NCI-H2029 treated with DMSO at 0.1 percent for 48 hours (cell line): ENCODE data around the gene CHD2.

Source experiments
- DNase-seq: peaks from one replicate; lab custom pipeline; 2025; lab: John Stamatoyannopoulos, UW

Gene CHD2

DNA sequence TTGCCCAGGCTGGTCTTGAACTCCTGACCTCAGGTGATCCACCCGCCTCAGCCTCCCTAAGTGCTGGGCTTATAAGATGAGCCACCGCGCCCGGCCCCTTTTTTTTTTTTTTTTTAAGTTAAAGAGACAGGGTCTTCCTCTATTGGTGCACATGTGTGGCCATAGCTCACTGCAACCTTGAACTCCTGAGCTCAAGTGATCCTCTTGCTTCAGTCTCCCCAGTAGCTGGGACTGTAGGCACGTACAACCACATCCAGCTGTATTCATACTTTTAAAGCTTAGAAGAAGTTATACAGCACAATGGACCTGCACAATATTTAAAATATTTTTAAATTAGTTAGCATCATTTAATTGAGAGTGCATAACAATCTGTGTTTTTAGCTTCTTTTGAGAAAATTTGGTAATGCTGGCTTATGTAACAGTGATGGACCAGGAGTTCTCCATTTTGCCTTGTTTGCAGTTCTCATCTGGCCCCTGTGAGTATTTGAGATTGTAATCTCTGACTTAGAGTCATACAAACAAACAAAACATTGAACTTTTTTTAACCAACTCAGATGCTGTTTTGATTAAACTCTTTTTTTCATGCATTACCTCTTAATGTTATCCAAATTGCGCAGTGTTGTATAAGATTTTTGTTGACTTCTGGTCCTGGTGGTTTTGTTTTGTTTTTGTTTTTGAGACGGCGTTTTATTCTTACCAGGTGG is 33.0 kb downstream of the CHD2 start:
- no peak for DNase-seq

DNA sequence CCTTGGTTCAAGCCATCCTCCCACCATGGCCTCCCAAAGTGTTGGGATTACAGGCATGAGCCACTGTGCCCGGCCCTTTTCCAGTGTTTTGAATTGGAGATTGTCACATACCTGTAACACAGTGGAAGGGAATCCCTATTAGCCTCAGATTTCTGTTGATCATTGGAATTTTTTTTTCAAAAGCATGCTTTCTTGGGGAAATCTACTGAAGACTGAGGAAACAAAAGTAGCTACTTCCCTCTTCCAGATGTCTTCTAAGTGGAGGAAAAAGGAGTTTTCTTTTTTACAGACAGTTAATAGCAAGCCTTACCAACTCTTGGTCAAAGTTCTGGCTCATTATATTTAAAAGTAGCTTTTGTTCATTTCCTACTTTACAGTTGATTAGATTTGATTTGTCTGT is 33.7 kb downstream of the CHD2 start:
- DNase-seq = no peak

DNA sequence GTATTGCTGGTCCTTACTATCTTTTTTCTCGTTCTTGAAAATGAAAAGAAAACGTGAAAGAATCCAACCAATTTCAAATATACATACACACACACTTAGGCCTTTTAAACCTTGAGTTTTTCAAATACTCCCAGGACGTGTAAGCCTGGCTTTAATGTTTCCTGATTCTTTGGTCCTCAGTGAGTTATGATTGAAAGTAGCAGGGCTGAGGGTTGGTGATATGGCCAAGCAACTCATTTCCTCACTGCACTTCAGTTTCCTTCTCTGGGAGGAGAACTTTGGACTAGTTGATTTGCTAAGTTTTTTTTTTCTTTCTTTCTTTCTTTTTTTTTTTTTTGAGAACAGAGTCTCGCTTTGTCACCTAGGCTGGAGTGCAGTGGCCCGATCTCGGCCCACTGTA is 34.6 kb downstream of the CHD2 start:
- DNase-seq = no peak

DNA sequence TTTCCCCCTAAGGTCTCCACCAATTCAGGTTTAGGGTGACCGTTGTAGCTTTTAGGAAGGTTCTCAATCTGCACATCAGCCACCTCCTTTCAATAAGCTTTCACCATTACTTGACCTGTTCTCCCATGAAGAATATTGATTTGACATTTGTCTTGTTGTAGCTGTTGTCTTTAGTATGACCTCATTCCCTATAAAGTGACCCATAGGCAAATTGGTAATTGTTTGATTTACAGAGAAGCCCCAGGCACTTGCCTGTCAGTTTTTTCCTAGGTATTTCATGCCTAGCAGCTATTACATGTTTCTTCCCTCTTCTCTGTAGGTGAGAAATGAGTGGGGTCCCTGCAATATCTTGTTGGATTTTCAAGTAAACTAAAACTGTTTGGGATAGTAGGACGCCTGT is 36.0 kb downstream of the CHD2 start:
- DNase-seq = no peak

DNA sequence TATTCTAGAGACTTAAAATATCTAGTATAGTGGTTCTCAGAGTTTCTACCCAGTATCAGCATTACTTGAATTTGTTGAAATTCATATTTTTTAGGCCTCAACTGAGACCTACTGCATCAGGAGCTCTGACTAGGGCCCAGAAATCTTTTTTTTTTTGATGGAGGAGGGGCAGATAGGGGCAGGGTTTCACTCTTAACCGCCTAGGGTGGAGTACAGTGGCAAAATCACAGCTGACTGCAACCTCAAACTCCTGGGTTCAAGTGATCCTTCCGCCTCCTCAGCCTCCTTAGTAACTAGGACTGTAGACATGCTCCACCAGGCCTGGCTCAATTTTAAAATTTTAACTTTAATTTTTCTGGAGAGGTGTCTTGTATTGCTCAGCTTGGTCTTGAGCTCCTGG is 36.6 kb downstream of the CHD2 start:
- DNase-seq = no peak

DNA sequence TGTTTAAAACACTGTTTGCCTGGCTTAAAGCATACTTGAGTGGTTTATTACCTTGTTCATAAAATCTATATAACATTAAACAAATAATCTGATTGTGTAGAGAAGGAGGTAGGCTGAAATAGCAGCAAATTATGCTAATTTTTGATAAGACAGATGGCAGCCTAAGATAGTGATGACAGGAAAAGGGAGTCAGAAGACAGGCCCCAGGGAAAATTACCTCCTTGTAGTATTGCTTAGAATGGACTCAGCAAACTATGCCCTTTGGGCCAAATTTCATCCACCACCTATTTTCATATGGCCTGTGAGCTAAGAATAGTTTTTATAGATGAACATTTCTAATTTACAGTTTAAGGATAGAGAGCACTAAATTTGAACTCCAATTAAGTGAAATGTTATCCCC is 37.8 kb downstream of the CHD2 start:
- DNase-seq = no peak

DNA sequence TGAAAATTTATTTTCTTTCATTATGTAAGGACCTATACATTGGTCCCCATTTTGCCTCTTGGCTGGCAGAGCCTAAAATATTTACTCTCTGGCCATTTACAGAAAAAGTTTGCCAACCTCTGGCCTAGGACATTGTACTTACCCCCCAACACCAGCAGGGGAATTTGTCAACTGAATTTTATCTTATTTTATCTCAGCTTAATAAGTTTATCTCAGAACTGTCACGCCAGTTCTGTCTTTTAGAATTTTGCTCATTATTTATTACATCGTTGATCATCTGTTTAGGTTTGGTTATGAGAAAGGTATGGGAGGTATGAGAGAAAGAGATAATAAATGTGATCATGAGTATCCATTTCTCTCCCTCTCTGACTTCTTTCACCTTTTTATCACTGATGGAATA is 38.3 kb downstream of the CHD2 start:
- no peak for DNase-seq

DNA sequence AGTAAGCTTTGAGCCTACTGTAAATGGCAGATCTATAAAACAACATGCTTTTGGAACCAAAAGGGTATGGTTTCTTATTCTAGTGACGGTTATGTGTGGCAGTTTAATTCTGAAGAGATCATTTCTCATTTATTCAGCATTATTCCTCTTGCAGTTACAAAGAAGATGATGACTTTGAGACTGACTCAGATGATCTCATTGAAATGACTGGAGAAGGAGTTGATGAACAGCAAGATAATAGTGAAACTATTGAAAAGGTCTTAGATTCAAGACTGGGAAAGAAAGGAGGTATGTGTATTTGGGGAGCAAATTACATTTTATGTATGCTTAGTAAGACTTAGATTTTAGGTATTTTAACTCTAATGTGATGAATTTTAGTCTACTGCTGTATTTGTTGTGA is 41.5 kb downstream of the CHD2 start:
- DNase-seq = no peak

DNA sequence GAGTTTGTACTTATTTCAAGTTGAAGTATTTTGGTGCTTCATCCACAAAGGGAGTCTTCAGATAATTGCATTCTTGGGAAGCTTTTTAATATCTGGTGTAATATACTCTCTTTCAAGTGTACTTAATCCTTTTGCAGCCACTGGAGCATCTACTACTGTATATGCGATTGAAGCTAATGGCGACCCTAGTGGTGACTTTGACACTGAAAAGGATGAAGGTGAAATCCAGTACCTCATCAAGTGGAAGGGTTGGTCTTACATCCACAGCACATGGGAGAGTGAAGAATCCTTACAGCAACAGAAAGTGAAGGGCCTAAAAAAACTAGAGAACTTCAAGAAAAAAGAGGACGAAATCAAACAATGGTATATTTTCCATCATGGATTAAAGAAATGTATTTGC is 42.6 kb downstream of the CHD2 start:
- no peak for DNase-seq

DNA sequence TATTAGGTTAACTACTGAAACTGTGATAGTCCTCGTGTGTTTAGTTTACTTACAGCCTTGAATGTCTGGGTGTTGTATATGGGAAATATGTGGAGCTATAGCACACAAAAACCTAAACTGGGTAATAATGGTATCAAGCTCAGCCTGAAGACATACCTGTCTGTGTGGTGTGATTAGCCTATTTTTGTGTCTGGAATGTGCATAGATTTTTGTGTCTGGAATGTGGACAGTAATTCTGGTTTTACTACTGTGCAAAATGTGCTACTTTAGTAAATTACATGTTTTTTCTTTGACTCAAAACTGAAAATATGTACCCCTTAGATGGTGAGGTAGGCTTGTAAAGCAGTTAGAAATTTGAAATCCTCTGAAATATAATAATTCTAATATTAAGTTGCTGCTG is 43.5 kb downstream of the CHD2 start:
- DNase-seq = no peak

DNA sequence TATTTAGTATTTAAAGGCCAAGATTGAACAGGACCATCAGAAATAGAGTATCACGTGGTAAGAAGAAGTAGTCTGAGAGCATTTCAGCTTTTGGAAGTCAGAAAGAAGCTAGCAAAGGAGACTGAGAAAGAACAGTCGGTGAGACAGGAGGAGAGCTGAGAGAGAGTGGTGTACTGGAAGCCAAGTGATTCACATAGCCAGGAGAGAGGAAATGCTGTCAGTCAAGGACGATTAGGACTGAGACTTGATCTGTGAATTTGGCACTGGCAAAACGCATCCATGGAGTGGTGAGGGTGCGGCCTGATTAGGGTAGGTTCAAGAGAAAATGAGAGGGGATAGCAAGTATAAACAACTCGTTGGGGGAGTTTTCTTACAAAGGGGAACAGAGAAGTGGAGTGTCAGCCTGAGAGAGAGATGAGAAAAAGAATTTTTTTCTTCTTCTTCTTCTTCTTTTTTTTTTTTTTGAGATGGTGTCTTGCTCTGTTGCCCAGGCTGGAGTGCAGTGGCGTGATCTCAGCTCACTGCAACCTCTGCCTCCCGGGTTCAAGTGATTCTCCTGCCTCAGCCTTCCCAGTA is 44.9 kb downstream of the CHD2 start:
- no peak for DNase-seq

DNA sequence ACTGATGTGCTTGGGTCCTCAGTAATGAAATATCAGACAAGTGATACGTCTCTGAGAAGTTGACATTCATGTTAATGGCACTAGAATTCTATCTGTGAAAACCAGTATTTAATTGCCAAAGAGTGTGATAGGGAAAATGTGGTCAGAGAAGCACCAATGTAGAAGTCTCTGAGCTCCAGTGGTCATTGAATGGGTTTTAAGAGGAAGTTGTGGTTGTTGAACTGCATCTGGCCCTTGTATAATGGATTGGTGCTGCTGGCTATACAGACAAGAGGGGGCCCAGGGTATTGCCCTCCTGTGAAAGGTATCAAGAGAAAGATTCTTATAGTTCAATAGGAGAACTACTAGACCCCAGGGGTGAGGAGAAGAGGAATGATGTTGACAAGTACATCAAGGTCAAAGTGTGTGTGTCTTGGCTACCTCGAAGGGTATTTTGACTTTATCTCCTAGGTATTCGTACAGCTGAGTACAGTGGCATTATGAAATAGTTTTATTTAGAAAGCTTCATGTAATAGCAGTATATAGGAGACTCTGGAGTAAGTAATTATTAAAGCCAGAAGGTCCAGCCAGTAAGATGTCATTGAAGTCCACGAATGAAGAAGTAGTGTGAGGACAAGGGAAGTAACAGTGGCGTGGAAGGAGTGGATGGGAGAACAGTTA is 47.1 kb downstream of the CHD2 start:
- no peak for DNase-seq

DNA sequence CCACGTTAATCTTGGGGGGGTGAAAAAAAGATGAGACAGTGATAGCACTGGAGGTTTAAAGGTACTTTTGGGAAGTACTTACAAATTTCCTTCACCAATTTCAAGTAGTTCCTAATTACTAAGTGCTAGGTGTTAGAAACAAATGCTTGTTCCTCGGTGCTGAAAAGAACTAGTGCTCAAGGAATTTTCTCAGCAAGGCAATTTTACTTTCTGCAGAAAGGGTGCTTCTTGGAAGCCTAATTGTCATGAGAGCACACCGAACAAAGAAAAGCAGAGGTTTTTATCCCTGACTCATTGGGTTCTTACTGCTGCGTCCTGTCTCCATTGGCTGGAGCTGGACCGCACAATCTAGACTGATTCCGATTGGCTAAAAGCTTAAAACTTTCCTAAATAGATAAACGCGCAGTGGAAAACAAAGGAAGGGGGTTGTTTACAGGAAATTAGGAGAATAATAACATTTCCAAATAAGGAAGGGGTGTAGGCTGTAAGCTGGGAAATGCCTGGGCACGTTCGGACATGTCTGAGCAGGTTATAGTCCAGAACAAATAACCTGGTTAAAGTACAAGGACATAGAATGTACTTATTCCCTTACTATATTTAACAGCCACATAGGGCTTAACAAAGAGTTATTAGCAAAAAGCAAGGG is 49.6 kb downstream of the CHD2 start:
- DNase-seq = no peak

DNA sequence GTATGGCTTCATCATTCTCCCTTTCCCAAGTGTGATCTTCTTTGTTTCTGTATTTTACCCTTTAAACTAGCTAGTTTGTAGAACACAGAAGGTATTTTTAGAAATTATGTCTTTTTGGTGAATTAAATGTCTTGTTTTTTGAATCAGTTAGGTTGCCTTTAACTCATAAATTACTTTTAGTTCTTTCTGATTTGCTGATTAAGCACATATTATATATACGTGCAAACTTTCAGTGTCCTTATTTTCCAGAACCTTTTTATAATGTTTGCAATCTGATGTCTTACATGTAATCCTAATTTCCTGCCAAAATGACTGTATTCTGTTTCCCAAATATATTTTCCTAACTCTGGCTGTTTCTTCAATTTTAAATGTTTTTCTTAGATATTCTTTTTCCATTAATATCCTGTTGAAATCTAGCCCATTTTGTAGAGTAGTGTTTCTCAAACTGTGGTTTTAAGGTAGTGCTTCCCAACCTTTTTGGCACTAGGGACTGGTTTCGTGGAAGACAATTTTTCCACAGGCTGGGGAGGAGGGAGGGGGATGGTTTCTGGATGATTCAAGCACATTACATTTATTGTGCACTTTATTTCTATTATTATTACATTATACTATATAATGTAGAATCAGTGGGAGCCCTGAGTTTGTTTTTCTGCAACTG is 51.8 kb downstream of the CHD2 start:
- no peak for DNase-seq

DNA sequence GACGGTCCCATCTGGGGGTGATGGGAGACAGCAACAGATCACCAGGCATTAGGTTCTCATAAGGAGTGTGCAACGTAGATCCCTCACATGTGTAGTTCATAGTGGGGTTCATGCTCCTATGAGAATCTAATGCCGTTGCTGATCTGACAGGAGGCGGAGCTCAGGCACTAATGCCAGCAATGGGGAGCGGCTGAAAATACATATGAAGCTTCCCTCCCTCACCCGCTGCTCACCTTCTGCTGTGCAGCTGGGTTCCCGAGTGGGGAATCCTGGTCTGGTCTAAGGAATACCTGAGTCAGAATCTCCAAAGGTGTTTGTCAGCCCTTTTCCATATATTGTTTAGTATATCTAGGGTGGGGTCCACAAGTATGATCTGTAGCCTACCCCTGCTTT is 52.3 kb downstream of the CHD2 start:
- no peak for DNase-seq

DNA sequence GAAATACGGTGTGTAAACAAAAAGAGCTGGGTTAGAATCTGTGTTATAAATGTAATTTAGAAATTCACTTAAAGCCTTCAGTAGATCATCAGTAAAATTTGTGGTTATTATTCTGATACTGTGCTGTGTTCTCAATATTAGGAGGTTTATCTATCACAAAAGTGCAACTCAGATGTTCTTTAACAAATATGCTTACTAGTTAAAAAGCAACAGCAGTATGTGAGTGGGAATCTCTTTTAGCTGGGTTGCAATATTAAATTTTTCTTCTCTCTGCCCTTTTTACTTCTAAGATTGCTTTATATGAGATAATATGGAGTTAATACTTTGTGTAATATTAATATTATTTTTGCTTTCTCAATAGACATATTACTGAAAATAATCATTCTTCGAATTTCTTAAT is 53.4 kb downstream of the CHD2 start:
- no peak for DNase-seq

DNA sequence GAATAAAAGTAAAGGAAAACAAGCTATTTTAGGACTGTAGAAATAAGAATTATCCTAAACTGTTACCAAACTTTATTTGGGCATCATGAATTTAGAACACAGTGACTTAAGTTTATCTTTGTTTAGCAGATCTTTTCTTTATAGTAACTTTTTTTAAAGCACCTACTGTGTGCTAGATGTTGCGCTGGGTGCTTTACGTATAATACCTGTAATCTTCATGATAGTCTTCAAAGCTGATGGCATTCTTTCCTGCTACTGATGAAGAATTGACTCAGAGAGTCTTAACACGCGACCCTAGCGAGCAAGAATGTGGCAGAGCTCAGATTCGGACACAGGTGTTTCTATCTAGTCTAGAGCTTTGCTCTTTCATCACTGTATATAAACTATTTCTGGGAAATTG is 53.9 kb downstream of the CHD2 start:
- no peak for DNase-seq

DNA sequence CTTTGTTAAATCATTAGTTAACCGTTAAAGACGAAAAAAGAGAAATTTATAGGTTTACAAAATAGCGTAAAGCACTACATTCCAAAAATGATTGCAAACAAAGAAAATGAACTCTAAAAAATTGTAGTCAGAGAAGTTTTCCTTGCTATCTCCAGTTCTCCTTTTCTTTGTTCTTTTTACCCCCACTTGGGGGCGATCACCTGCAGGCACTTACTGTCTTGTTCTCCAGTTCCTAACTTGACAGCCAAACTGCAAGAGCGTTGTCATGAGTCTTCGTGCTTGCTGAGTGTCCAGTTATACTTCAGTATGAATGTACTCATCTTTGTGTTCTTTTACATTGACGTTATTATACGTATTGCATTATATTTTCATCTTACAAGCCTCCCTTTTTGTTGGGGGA is 54.5 kb downstream of the CHD2 start:
- DNase-seq = no peak

DNA sequence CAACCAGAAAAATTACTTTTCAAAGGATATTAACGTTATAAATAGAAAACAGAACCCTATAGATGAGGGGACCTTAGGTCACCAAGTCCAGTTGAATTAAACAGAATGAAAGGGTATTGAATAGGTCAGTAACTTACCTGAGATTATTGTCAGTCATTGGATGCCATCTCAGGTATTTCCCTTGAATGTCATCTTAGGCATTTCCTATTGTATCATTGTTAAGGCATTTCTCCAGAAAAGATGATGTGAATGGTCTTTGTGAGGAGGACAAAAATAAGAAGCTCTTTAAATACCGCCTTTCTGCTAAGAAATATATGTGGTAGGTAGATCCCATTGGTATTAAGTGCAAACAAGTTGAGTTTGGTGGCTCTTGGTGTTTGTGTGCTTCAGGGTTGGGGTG is 55.6 kb downstream of the CHD2 start:
- DNase-seq = no peak

DNA sequence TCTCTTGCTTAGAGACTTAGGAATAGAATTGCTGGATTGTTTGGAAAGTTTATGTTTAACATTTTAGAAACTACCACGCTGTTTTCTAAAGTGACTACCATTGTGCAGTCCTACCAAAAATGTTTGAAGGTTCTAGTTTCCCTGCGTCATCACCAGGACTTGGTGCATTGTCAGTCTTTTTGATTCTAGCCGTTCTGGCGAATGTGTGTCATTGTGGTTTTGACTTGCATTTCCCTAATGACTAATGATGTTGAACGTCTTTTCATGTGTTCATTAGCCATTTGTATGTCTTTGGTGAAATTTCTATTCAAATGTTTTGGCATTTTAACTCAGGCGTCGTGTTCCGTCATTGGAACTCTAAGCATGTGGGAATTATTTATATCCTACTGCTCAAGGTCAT is 58.0 kb downstream of the CHD2 start:
- DNase-seq = no peak

DNA sequence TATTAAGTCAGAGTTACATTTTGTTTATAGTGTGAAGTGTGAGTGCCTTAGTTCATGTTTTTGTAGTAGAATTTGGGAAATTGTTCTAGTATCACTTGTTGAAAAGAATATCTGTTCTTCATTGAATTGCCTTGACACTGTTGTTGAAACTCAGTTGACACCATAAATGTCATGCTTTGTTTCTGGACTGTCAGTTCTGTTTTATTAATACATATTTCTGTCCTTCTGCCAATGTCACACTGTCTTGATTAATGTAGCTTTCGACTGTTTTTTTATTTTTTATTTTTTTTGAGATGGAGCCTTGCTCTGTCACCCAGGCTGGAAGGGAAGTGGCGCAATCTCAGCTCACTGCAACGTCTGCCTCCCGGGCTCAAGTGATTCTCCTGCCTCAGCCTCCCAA is 59.1 kb downstream of the CHD2 start:
- no peak for DNase-seq

DNA sequence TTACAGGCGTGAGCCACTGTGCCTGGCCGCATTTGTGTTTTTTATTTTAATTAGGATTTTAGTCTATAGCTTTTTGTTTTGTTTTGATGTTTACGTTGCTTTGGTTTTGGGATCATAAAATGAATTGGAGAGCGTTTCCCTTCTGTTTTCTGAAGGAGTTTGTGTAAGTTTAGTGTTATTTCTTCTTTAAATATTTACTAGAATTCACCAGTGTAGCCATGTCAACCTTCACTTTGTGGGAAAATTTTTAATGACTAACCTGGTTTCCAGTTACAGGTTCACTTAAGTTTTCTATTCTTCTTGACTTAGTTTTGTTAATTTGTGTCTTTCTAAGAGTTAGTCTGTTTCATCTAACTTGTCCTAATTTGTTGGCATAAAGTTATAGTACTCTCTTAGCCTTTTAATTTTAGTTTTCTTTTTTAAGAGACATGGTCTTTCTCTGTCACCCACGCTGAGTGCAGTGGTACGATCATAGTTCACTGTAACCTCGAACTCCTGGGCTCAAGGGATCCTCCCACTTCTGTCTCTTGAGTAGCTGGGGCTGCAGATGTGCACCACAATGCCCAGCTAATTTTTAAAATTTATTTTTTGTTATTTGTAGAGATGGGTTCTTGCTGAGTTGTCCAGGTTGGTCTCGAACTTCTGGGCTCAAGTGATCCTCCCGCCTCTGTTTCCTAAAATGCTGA is 61.0 kb downstream of the CHD2 start:
- DNase-seq = no peak
